ENCODE measurements around the gene ERMN.

DNA sequence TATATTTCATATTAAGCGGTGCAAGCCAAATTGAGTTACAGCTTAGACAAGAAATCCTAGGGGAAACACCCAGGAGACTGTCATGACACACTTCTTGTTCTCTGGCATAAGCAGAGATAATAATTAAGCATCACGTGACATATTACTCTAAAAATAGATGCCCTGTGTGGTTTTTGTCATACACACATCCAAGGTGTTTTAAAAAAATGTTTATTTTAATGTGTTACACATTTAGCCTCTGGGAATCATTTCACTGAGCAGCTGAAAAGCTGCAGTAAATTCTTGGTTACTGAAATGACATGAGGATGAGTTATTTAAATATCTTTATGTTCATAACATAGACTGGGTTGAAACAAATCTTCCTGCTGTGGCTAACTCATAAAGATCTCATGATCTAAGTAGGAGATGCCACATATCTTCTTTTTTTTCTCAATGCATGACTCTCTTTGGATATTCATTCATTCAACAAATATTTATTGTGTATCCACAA lies 38.0 kb upstream of the ERMN start:
- TF ChIP-seq EZH2 (IDR thresholded peaks at IDR 0.05; ENCODE audit: borderline replicate concordance) (no peak), EZH2phosphoT487 (IDR thresholded peaks at IDR 0.05; ENCODE audit: low read depth, severe bottlenecking, unreplicated experiment) (no peak)
- TF ChIP-seq, protein P1, sequence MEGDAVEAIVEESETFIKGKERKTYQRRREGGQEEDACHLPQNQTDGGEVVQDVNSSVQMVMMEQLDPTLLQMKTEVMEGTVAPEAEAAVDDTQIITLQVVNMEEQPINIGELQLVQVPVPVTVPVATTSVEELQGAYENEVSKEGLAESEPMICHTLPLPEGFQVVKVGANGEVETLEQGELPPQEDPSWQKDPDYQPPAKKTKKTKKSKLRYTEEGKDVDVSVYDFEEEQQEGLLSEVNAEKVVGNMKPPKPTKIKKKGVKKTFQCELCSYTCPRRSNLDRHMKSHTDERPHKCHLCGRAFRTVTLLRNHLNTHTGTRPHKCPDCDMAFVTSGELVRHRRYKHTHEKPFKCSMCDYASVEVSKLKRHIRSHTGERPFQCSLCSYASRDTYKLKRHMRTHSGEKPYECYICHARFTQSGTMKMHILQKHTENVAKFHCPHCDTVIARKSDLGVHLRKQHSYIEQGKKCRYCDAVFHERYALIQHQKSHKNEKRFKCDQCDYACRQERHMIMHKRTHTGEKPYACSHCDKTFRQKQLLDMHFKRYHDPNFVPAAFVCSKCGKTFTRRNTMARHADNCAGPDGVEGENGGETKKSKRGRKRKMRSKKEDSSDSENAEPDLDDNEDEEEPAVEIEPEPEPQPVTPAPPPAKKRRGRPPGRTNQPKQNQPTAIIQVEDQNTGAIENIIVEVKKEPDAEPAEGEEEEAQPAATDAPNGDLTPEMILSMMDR (IDR thresholded peaks at IDR 0.05; ENCODE audit: poor library complexity), result no peak
